ENCODE measurements around the gene TSHZ2.

The TSHZ2 gene

GRCh38 chr20:53164072-53164471, 191.9 kb downstream of the TSHZ2 start:
- DNase-seq (ENCODE audit: extremely low read depth, low read depth) = no peak
- no peak overlapping the region for H3K4me3 ChIP-seq (replicated peaks; ENCODE audit: low read depth, low read length)
- TF ChIP-seq, protein P1, sequence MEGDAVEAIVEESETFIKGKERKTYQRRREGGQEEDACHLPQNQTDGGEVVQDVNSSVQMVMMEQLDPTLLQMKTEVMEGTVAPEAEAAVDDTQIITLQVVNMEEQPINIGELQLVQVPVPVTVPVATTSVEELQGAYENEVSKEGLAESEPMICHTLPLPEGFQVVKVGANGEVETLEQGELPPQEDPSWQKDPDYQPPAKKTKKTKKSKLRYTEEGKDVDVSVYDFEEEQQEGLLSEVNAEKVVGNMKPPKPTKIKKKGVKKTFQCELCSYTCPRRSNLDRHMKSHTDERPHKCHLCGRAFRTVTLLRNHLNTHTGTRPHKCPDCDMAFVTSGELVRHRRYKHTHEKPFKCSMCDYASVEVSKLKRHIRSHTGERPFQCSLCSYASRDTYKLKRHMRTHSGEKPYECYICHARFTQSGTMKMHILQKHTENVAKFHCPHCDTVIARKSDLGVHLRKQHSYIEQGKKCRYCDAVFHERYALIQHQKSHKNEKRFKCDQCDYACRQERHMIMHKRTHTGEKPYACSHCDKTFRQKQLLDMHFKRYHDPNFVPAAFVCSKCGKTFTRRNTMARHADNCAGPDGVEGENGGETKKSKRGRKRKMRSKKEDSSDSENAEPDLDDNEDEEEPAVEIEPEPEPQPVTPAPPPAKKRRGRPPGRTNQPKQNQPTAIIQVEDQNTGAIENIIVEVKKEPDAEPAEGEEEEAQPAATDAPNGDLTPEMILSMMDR (IDR thresholded peaks at IDR 0.05; ENCODE audit: low read depth, low read length, missing control alignments) = no peak

- DNase-seq (ENCODE audit: extremely low read depth, low read depth) = no peak
- TF ChIP-seq, protein P1 (IDR thresholded peaks at IDR 0.05; ENCODE audit: low read depth, low read length, missing control alignments) = no peak
Measured at GRCh38 chr20:53165452-53165851, 193.3 kb downstream of the TSHZ2 start.

DNA sequence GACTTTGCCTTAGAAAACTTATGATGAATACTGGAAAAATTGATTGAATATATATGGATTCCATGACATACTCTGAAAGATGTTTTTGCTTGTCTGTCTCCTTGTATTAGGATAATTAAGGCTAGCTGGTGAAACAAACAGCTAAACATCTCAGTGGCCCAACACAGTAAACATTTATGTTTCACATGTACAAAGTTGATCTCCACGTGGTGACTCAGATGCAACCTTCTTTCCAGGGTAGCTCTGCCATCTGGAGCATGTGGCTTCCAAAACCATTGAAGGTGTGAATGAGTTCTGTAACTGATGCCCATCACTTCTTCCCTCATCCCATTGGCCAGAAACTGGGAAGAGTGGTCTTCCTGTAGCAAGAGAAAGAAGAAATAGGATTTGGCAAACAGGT, 196.3 kb downstream of the TSHZ2 start:
- no peak overlapping the region for H3K4me3 ChIP-seq (replicated peaks; ENCODE audit: low read depth, low read length)
- no peak for DNase-seq (ENCODE audit: extremely low read depth, low read depth)
- TF ChIP-seq, protein P1 (IDR thresholded peaks at IDR 0.05; ENCODE audit: low read depth, low read length, missing control alignments) = no peak

More at GRCh38 chr20:53165452-53165851, 193.3 kb downstream of the TSHZ2 start:
- no peak overlapping the region for H3K4me3 ChIP-seq (replicated peaks; ENCODE audit: low read depth, low read length)

DNA sequence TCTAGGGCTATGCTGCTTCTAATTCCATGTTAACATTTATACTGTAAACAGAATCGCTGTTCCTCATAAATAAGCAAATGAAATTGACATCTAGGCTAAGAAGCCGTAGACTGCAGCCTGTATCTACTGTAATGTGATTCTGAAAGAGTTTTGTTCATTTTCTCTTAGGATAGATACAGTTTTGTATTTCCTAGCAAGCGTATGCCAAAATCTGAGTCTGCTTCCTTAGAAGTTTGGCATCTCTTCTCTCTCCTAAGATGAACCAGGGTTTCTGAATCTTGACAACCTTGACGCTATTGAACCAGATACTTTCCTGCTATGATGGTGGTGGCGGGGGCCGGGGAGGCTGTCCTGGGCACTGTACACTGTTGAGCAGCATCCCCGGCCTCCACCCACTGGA, 198.0 kb downstream of the TSHZ2 start:
- TF ChIP-seq, protein P1 (IDR thresholded peaks at IDR 0.05; ENCODE audit: low read depth, low read length, missing control alignments) = no peak
- no peak overlapping the region for H3K4me3 ChIP-seq (replicated peaks; ENCODE audit: low read depth, low read length)
- DNase-seq (ENCODE audit: extremely low read depth, low read depth) = no peak

GRCh38 chr20:53171065-53171464, 198.9 kb downstream of the TSHZ2 start:
- DNase-seq (ENCODE audit: extremely low read depth, low read depth) = no peak
- TF ChIP-seq, protein P1 (IDR thresholded peaks at IDR 0.05; ENCODE audit: low read depth, low read length, missing control alignments) = no peak
- H3K4me3 ChIP-seq (replicated peaks; ENCODE audit: low read depth, low read length) = no peak overlapping the region

DNA sequence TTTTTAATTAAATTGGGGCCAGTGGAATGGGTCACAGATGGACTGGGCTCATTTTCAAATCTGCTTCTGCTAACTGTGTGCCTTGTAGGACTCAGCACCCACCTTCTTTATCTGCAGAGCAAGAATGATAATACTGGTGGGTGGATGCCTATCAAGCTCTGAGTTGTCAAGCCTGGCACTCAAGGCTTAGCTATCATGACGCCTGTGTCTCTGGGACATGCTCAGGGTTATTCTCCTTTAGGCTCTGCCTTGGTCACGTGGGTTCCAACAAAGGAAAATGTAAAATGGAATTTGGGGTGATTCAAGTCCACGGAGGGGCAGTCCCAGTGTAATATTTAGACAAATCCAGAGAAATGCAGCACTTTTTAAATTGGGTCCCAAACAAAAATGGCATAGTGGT, 202.3 kb downstream of the TSHZ2 start:
- TF ChIP-seq, protein P1 (IDR thresholded peaks at IDR 0.05; ENCODE audit: low read depth, low read length, missing control alignments) = no peak
- H3K4me3 ChIP-seq (replicated peaks; ENCODE audit: low read depth, low read length) = no peak overlapping the region
- no peak for DNase-seq (ENCODE audit: extremely low read depth, low read depth)

GRCh38 chr20:53175135-53175780, 203.1 kb downstream of the TSHZ2 start:
- TF ChIP-seq, protein P1 (IDR thresholded peaks at IDR 0.05; ENCODE audit: low read depth, low read length, missing control alignments) = no peak
- H3K4me3 ChIP-seq (replicated peaks; ENCODE audit: low read depth, low read length) = no peak overlapping the region

More at GRCh38 chr20:53175135-53175780, 203.1 kb downstream of the TSHZ2 start:
- DNase-seq (ENCODE audit: extremely low read depth, low read depth) = no peak
